ENCODE results near the gene NT5C2. TPM values are rescaled to one million over a fixed set of nuclear protein-coding genes. Genes with fewer than 3 reads are reported as not detected.

Gene NT5C2
- total RNA-seq (68.5 TPM), polyA plus RNA-seq (85.2 TPM)
- long read RNA-seq, donor 1 = 0 reads
- long read RNA-seq, donor 2 = 0 reads
- long read RNA-seq, donor 3, partial matches to known transcripts = 0 of 2 reads
- long read RNA-seq, donor 3, other reads (novel, unspliced or antisense) = 0 of 2 reads
- long read RNA-seq, donor 4, partial matches to known transcripts = 23 of 23 reads
- long read RNA-seq, donor 4, other reads (novel, unspliced or antisense) = 0 of 23 reads
- long read RNA-seq, donor 5, transcript NT5C2-201 (18 exons, 3,435 nt) = major isoform, 5 of 13 reads
- long read RNA-seq, donor 5, partial matches to known transcripts = 6 of 13 reads
- long read RNA-seq, donor 5, other reads (novel, unspliced or antisense) = 0 of 13 reads
- long read RNA-seq, donor 6, partial matches to known transcripts = 0 of 6 reads
- long read RNA-seq, donor 6, other reads (novel, unspliced or antisense) = 0 of 6 reads
- long read RNA-seq, donor 7, partial matches to known transcripts = 0 of 4 reads
- long read RNA-seq, donor 7, other reads (novel, unspliced or antisense) = 0 of 4 reads
- long read RNA-seq, donor 8, partial matches to known transcripts = 0 of 1 reads
- long read RNA-seq, donor 8, other reads (novel, unspliced or antisense) = 0 of 1 reads
- long read RNA-seq, donor 9, partial matches to known transcripts = 0 of 1 reads
- long read RNA-seq, donor 9, other reads (novel, unspliced or antisense) = 0 of 1 reads
- long read RNA-seq, donor 10, partial matches to known transcripts = 0 of 3 reads
- long read RNA-seq, donor 10, other reads (novel, unspliced or antisense) = 0 of 3 reads

- DNase-seq (ENCODE audit: low read depth in 6 of 9, low spot score in 9 of 9) = peak in 4 of 9 donors; percentile 67 to 89 (median 82)
- WGBS = 6% methylated on average over 62 of the region's 62 CpGs
- H3K4me3 ChIP-seq (ENCODE audit: low read length in 2 of 2) = peak within 1 kb of the TSS; percentile 80 to 93
- H3K9me3 ChIP-seq (ENCODE audit: control insufficient read depth in 2 of 2, insufficient read depth in 1 of 2, low read length in 1 of 2) = no peaks in the 10 kb centered on the region
- H3K4me1 ChIP-seq (ENCODE audit: control insufficient read depth in 2 of 2, insufficient read depth in 2 of 2, low read length in 2 of 2) = peaks cover 12 to 19% of the 10 kb centered on the region in 2 donors
- H3K27ac ChIP-seq (ENCODE audit: low read depth in 1 of 2, low read length in 1 of 2) = peak within 1 kb of the TSS; percentile 92 to 96
- no peaks in the 10 kb centered on the region for H3K36me3 ChIP-seq (ENCODE audit: control insufficient read depth in 2 of 2, insufficient read depth in 2 of 2, low read length in 1 of 2)
- no peaks in the 10 kb centered on the region for H3K27me3 ChIP-seq (ENCODE audit: control insufficient read depth in 2 of 2, insufficient read depth in 1 of 2, low read length in 1 of 2)
Measured at GRCh38 chr10:103193107-103193819, at the start of gene NT5C2. Gene NT5C2, minus strand, starts transcription at chr10:103193272. Its CDS starts 18,314 bp downstream, at chr10:103174958.

- DNase-seq (ENCODE audit: low read depth in 6 of 9, low spot score in 9 of 9) = no peak
- H3K27me3 ChIP-seq (ENCODE audit: control insufficient read depth in 2 of 2, insufficient read depth in 1 of 2, low read length in 1 of 2) = no peaks in the 10 kb centered on the region
- H3K36me3 ChIP-seq (ENCODE audit: control insufficient read depth in 2 of 2, insufficient read depth in 2 of 2, low read length in 1 of 2) = no peaks in the 10 kb centered on the region
- WGBS = 40% methylated on average over 7 of the region's 7 CpGs
- H3K27ac ChIP-seq (ENCODE audit: low read depth in 1 of 2, low read length in 1 of 2) = peak overlapping the region in 1 of 2 donors; percentile 46
- no peak overlapping the region for H3K4me3 ChIP-seq (ENCODE audit: low read length in 2 of 2)
- H3K4me1 ChIP-seq (ENCODE audit: control insufficient read depth in 2 of 2, insufficient read depth in 2 of 2, low read length in 2 of 2) = peaks cover 0 to 3% of the 10 kb centered on the region in 2 donors
- H3K9me3 ChIP-seq (ENCODE audit: control insufficient read depth in 2 of 2, insufficient read depth in 1 of 2, low read length in 1 of 2) = no peaks in the 10 kb centered on the region
Measured at GRCh38 chr10:103241262-103242011, 48.4 kb upstream of the NT5C2 start.

GRCh38 chr10:103238506-103239252 lies 45.6 kb upstream of the NT5C2 start:
- no peaks in the 10 kb centered on the region for H3K36me3 ChIP-seq (ENCODE audit: control insufficient read depth in 2 of 2, insufficient read depth in 2 of 2, low read length in 1 of 2)
- no peak for DNase-seq (ENCODE audit: low read depth in 6 of 9, low spot score in 9 of 9)
- H3K9me3 ChIP-seq (ENCODE audit: control insufficient read depth in 2 of 2, insufficient read depth in 1 of 2, low read length in 1 of 2) = no peaks in the 10 kb centered on the region
- H3K4me1 ChIP-seq (ENCODE audit: control insufficient read depth in 2 of 2, insufficient read depth in 2 of 2, low read length in 2 of 2) = peaks cover 0 to 3% of the 10 kb centered on the region in 2 donors
- 96% methylated on average over 11 of the region's 11 CpGs for WGBS
- H3K27me3 ChIP-seq (ENCODE audit: control insufficient read depth in 2 of 2, insufficient read depth in 1 of 2, low read length in 1 of 2) = no peaks in the 10 kb centered on the region
- H3K27ac ChIP-seq (ENCODE audit: low read depth in 1 of 2, low read length in 1 of 2) = no peak overlapping the region
- H3K4me3 ChIP-seq (ENCODE audit: low read length in 2 of 2) = no peak overlapping the region

- H3K4me3 ChIP-seq (ENCODE audit: low read length in 2 of 2) = no peak overlapping the region
- no peak for DNase-seq (ENCODE audit: low read depth in 6 of 9, low spot score in 9 of 9)
- no peaks in the 10 kb centered on the region for H3K27me3 ChIP-seq (ENCODE audit: control insufficient read depth in 2 of 2, insufficient read depth in 1 of 2, low read length in 1 of 2)
- no peaks in the 10 kb centered on the region for H3K36me3 ChIP-seq (ENCODE audit: control insufficient read depth in 2 of 2, insufficient read depth in 2 of 2, low read length in 1 of 2)
- no peak overlapping the region for H3K27ac ChIP-seq (ENCODE audit: low read depth in 1 of 2, low read length in 1 of 2)
- no peaks in the 10 kb centered on the region for H3K9me3 ChIP-seq (ENCODE audit: control insufficient read depth in 2 of 2, insufficient read depth in 1 of 2, low read length in 1 of 2)
- H3K4me1 ChIP-seq (ENCODE audit: control insufficient read depth in 2 of 2, insufficient read depth in 2 of 2, low read length in 2 of 2) = no peaks in the 10 kb centered on the region
- WGBS = 98% methylated on average over 2 of the region's 2 CpGs
Measured at GRCh38 chr10:103235775-103236174, 42.7 kb upstream of the NT5C2 start.

GRCh38 chr10:103232772-103233488 lies 39.9 kb upstream of the NT5C2 start:
- no peaks in the 10 kb centered on the region for H3K9me3 ChIP-seq (ENCODE audit: control insufficient read depth in 2 of 2, insufficient read depth in 1 of 2, low read length in 1 of 2)
- no peaks in the 10 kb centered on the region for H3K27me3 ChIP-seq (ENCODE audit: control insufficient read depth in 2 of 2, insufficient read depth in 1 of 2, low read length in 1 of 2)
- H3K4me3 ChIP-seq (ENCODE audit: low read length in 2 of 2) = no peak overlapping the region
- no peak overlapping the region for H3K27ac ChIP-seq (ENCODE audit: low read depth in 1 of 2, low read length in 1 of 2)
- DNase-seq (ENCODE audit: low read depth in 6 of 9, low spot score in 9 of 9) = no peak
- 73% methylated on average over 7 of the region's 7 CpGs for WGBS
- no peaks in the 10 kb centered on the region for H3K4me1 ChIP-seq (ENCODE audit: control insufficient read depth in 2 of 2, insufficient read depth in 2 of 2, low read length in 2 of 2)
- H3K36me3 ChIP-seq (ENCODE audit: control insufficient read depth in 2 of 2, insufficient read depth in 2 of 2, low read length in 1 of 2) = no peaks in the 10 kb centered on the region

- Histone ChIP-seq H3K27ac (ENCODE audit: low read depth in 1 of 2, low read length in 1 of 2) (no peak overlapping the region), H3K36me3 (ENCODE audit: control insufficient read depth in 2 of 2, insufficient read depth in 2 of 2, low read length in 1 of 2) (no peaks in the 10 kb centered on the region), H3K4me1 (ENCODE audit: control insufficient read depth in 2 of 2, insufficient read depth in 2 of 2, low read length in 2 of 2) (no peaks in the 10 kb centered on the region), H3K27me3 (ENCODE audit: control insufficient read depth in 2 of 2, insufficient read depth in 1 of 2, low read length in 1 of 2) (no peaks in the 10 kb centered on the region), H3K4me3 (ENCODE audit: low read length in 2 of 2) (no peak overlapping the region), H3K9me3 (ENCODE audit: control insufficient read depth in 2 of 2, insufficient read depth in 1 of 2, low read length in 1 of 2) (no peaks in the 10 kb centered on the region)
- WGBS = 92% methylated on average over 3 of the region's 3 CpGs
- DNase-seq (ENCODE audit: low read depth in 6 of 9, low spot score in 9 of 9) = no peak
Measured at GRCh38 chr10:103232131-103232673, 39.1 kb upstream of the NT5C2 start.

GRCh38 chr10:103231047-103231551 lies 38.0 kb upstream of the NT5C2 start:
- no peaks in the 10 kb centered on the region for H3K9me3 ChIP-seq (ENCODE audit: control insufficient read depth in 2 of 2, insufficient read depth in 1 of 2, low read length in 1 of 2)
- no peak overlapping the region for H3K27ac ChIP-seq (ENCODE audit: low read depth in 1 of 2, low read length in 1 of 2)
- DNase-seq (ENCODE audit: low read depth in 6 of 9, low spot score in 9 of 9) = no peak
- no peaks in the 10 kb centered on the region for H3K36me3 ChIP-seq (ENCODE audit: control insufficient read depth in 2 of 2, insufficient read depth in 2 of 2, low read length in 1 of 2)
- no peaks in the 10 kb centered on the region for H3K4me1 ChIP-seq (ENCODE audit: control insufficient read depth in 2 of 2, insufficient read depth in 2 of 2, low read length in 2 of 2)
- no peak overlapping the region for H3K4me3 ChIP-seq (ENCODE audit: low read length in 2 of 2)
- H3K27me3 ChIP-seq (ENCODE audit: control insufficient read depth in 2 of 2, insufficient read depth in 1 of 2, low read length in 1 of 2) = no peaks in the 10 kb centered on the region
- WGBS = 96% methylated on average over 4 of the region's 4 CpGs
